GM18507 (cell line): ENCODE results near the gene CD101.

ENCODE experiments used
- DNase-seq: peaks from one replicate; pipeline ENCODE4 v3.0.0; 2011; ENCODE audit warnings: low read depth; ENCODE audit not compliant: insufficient read length; ENCODE audit errors: extremely low spot score
- FAIRE-seq: peaks from 2 replicates; lab custom pipeline; 2011; peaks lifted over from hg19 to GRCh38; lab: Jason Lieb, UNC

The CD101 gene

GRCh38 chr1:117011334-117011733 lies 9.8 kb downstream of the CD101 start:
- FAIRE-seq: no peak
- DNase-seq: no peak

GRCh38 chr1:117013309-117013858 lies 11.8 kb downstream of the CD101 start:
- DNase-seq (no peak), FAIRE-seq (no peak)

GRCh38 chr1:117014209-117014608 lies 12.6 kb downstream of the CD101 start:
- FAIRE-seq: no peak
- DNase-seq: no peak

- FAIRE-seq (no peak), DNase-seq (no peak)
Observed at GRCh38 chr1:117015724-117016123, 14.2 kb downstream of the CD101 start.

- no peak for FAIRE-seq
- DNase-seq: no peak
Observed at GRCh38 chr1:117017062-117017461, 15.5 kb downstream of the CD101 start.

- DNase-seq: no peak
- FAIRE-seq: no peak
Observed at GRCh38 chr1:117017648-117018047, 16.1 kb downstream of the CD101 start.

- no peak for FAIRE-seq
Observed at GRCh38 chr1:117020526-117021156, 19.1 kb downstream of the CD101 start.

GRCh38 chr1:117022114-117022513 lies 20.6 kb downstream of the CD101 start:
- FAIRE-seq (no peak), DNase-seq (no peak)

More at GRCh38 chr1:117020526-117021156, 19.1 kb downstream of the CD101 start:
- no peak for DNase-seq

- no peak for DNase-seq
- no peak for FAIRE-seq
Observed at GRCh38 chr1:117025568-117025967, 24.0 kb downstream of the CD101 start.

- no peak for DNase-seq
- FAIRE-seq: no peak
Observed at GRCh38 chr1:117026361-117026760, 24.8 kb downstream of the CD101 start.

GRCh38 chr1:117029685-117030084 lies 28.1 kb downstream of the CD101 start:
- FAIRE-seq (no peak), DNase-seq (no peak)

GRCh38 chr1:117030271-117030877 lies 28.8 kb downstream of the CD101 start:
- no peak for DNase-seq
- no peak for FAIRE-seq

GRCh38 chr1:117032266-117032665 lies 30.7 kb downstream of the CD101 start:
- DNase-seq: no peak
- FAIRE-seq: no peak

GRCh38 chr1:117032681-117033539 lies 31.4 kb downstream of the CD101 start:
- DNase-seq (no peak), FAIRE-seq (no peak)

- DNase-seq (no peak), FAIRE-seq (no peak)
Observed at GRCh38 chr1:117033772-117034171, 32.2 kb downstream of the CD101 start.

GRCh38 chr1:117034791-117035290 lies 33.3 kb downstream of the CD101 start:
- DNase-seq (no peak), FAIRE-seq (no peak)

GRCh38 chr1:117036018-117036461 lies 34.5 kb downstream of the CD101 start:
- FAIRE-seq (no peak), DNase-seq (no peak)

- no peak for FAIRE-seq
- DNase-seq: no peak
Observed at GRCh38 chr1:117037802-117038201, 36.2 kb downstream of the CD101 start.

- FAIRE-seq (no peak), DNase-seq (no peak)
Observed at GRCh38 chr1:117038236-117038635, 36.7 kb downstream of the CD101 start.

- DNase-seq (no peak), FAIRE-seq (no peak)
Observed at GRCh38 chr1:117044217-117044616, 42.7 kb downstream of the CD101 start.
